Hippocampal formation (tissue), 2 donors: ENCODE measurements around the gene C1QTNF6.

Source experiments
- DNase-seq, 2 donors: peaks; one replicate each; lab custom pipeline; 2025; lab: John Stamatoyannopoulos, UW

Gene C1QTNF6

DNA sequence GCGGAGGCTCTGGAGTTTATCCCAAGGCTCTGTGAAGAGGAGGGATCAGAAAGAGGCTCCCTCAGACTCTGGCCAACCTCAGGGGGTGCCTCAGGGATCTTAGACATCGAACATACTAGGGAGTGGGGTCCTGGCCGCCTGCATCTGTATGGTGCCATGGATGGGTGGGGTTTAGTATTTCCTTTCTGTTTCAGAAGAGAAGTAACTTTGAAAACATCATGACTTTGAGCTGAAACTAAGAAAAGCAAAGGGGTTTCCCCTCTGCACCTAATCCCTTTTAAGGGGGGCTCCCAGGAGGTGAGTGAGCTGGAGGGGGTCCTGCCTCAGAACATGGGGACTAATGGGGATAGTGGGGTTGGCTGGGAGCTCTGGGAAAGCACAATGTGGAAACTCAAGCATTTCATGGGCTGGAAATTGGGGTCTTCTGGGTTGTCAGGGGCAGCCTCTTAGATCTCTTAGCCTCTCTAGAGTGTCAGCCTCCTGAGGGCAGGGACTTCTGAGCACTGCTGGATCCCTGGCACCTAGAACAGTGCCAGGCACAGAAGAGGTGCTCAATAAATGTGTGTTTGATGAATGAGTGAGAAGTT lies 36.0 kb upstream of the C1QTNF6 start:
- DNase-seq, result no peak

DNA sequence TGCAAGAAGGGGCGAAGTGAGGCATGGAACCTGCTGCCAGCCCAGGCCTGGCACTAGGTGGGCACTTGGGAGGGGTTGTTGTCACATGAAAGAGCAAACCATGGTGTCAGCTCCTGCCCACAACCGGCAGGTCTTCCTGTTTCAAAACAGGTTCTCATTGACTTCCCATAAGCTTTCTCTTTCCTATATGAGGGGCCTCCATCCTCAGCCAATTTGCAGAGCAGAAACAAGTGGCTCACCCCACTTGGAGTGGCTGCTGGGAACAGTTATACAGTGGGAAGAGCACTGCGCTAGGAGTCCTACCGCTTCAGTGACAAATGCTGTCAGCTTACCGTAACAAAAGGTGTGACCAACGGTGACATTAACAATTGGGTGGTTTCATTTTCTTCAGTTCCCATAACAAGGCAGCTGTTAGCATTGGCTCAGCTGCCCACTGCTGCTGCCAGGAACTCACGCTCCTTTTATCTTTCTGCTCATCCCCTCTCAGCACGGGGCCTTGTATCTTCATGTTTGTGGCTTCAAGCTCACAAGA lies 34.5 kb upstream of the C1QTNF6 start:
- DNase-seq, result no peak

DNA sequence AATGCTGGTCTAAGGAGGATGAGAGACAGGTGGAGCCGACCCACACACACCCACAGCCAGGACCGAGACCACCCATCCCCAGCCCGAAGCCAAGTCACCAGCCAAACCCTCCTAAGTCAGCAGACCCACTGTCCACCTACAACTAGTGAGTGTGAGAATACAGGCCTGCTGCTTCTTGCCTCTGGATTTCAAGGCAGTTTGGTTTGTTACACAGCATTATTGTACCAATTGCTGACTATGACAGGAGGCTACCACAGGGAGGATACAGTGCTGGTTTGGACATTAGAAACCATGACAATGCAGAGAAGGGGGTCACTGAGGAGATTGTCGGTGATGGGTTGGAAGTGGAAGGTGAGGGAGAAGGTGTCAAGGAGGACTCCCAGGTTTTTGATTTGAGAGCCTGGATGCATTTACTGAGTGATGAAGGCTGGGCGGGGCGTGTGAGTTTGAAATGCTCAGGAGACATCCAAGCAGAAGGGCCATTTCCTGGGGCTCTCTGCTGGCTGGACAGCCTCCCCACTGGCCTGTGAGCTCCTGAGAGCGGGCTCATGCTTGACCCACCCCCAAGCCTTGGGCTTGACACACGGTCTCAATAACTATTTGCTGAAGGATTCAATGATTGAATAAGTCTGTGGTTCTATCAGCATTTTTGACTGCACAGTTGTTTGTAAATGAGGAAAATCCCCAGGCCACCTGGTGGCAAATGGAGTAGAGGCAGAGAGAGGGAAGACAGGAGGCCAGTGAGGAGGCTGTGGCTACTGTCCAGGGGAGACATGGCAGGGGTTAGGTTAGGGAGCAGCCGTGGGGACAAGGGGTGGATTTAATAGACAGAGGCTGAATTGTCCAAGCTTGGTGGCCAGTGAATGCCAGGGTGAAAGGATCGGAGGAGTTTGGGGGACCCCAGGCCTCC lies 33.6 kb upstream of the C1QTNF6 start:
- no peak for DNase-seq

DNA sequence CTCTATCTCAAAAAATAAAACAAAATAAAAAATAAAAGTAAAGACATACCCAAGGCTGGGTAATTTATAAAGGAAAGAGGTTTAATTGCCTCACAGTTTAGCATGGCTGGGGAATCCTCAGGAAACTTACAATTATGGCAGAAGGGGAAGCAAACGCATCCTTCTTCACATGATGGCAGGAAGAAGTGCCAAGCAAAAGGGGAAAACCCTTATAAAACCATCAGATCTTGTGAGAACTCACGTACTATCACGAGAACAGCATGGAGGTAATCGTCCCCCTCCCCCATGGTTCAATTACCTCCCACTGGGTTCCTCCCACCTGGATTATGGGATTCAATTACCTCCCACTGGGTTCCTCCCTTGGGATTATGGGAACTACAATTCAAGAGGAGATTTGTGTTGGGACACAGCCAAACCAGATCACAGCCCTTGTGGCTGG lies 32.5 kb upstream of the C1QTNF6 start:
- DNase-seq, result no peak

DNA sequence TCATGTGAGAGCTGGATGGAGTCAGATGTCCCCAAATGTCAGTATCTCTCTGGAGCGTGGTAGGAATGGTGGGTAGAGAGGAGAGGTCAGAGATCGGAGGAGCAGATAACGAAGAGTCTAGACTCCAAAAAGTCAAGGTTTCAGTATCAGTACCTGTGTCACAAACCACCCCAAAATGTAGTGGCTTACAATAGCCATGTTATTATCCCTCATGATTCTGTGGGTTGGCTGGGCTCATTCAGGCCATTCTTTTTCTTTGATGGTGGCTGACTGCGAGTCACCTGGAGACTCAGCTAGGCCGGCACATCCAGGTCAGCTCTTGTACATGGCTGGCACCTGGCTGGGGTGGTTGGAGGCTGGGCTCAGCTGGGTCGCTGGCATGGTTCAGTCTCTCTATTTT lies 31.5 kb upstream of the C1QTNF6 start:
- no peak for DNase-seq

DNA sequence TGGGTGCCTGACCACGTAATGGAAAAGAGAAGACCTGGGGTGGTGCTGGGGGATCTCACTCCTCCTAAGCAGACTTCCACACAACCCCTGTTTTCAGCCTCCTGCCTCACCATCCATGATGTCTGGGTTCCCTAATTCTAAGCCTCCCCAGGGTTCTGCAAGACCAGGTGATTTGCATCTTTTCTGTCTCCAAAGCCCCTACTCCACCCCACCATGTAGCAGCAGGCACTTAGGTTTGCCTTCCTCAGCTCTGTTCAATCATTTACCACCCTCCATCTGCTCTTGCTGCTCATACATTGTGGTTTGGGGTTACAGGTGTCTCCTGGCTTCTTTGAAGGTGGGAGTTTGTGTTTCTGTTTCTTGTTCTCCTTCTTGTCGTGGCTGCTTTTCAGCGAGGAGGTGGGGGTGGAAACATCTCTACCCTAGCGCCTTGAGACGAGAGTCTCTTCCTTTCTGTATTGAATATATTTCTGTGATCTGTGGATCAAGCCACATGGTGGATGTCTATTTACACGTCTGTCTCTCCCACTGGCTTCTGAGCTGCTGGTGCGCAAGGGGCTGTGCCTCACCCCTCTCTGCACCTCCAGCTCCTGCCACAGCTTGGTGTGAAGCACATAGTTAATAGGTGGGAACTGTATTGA lies 30.8 kb upstream of the C1QTNF6 start:
- DNase-seq, result no peak

DNA sequence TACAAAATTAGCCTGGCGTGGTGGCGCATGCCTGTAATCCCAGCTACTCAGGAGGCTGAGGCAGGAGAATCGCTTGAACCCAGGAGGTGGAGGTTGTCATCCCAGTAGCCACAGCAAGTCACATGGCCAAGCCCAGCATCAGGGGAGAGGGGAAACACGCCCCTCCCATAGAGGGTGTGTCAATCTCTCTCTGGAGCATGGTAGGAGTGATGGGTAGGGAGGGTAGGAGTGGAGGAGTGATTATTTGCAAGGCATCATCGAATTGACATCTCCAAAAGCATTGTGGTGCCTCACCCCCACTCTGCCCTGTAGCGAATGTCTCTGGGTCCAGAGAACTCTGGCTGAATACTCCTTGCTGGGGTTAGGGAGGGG lies 30.3 kb upstream of the C1QTNF6 start:
- no peak for DNase-seq

DNA sequence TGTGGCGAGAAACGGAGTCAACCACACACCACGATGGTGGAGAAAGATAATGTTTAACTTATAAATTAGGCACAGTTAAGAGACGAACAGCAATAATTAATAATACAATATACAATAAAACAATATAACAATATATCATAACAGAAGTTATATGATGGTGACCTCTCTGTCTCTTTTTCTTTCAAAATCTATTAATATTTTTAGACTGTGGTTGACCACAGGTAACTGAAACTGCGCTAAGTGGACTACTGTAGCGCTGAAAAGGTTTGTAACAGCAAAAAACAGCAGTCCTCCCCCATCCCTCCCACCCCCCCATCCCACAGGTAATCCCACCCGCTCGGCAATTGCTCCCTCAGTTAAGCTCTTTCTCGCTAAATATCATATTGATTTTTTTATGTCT lies 27.8 kb upstream of the C1QTNF6 start:
- DNase-seq, result no peak

DNA sequence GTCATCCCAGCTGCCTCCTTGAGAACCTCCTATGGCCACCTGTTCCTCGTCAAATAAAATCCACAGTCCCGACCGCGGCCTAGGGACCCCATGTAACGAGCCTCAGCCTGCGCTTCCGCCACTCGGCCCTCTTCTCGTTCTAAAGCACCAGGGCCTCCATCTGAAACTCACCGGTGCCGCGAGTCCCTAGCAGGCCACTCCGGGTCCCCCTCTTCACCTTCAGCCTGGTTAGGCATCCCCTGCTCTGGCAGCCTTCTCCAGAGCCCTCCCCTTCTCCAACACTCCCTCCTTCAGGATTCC lies 26.6 kb upstream of the C1QTNF6 start:
- no peak for DNase-seq

DNA sequence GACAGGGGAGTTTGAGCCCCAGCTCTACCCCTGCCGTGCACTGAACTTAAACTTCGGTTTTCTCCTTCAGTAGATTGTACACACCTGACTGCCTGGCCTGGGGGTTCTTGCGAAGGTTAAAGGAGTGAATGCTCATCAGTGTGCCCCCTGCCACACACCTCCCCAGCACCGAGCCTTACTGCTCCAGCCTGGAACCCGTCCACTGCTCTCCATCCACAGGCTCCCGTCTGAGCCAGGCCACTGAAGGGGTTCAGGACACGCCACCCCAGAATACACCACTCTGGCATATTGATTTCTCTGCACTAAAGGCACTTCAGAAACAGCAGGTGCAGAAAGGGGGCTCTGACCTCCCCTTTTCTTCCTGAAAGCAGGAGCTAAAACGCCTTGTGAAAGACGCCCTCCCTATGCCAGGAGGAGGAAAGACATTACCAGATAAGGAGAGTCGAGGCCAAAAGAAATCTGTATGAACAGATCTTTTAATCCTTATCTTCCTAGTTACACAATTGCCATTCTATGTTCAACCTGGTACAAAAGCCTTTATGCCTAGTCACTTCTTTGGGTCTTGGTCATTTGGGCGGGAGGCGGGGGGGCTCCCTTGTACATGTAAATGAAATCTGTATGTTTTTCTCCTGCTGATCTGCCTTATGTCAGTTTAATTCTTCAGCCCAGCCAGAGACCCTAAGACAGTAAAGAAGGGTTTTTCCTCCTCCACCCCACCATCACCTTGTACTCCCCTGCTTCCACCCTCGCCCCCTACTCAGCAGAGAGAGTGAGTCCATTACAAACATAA lies 26.1 kb upstream of the C1QTNF6 start:
- no peak for DNase-seq

DNA sequence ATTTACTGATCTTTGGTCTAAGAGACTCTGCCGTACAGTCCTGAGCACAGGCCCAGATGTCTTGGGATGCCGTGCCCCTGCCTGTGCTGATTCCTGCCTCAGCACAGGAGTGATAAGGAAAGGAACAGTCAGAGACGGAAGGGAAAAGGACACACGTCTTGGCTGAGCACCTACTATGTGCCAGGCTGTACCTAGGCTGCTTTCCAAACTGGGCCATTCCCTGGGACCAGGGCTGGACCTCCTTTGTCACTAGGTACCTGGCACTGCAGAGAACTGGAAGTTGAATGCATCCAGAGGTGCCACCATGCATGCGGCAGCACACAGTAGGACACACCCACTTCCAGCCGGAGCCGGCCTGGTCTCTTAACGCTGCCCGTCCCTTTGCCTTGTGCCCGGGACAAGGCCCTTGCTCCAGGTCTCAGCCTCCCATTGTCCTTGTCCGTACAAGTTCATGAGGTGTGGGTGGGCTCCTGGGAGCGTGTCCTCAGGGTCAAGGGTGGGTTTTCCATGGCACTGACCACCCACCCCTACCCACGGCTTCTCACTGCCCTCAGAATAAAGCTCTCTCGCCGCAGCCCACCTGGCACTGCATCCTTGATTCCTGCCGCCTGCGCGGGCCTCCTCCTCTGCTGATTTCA lies 25.3 kb upstream of the C1QTNF6 start:
- DNase-seq, result no peak

DNA sequence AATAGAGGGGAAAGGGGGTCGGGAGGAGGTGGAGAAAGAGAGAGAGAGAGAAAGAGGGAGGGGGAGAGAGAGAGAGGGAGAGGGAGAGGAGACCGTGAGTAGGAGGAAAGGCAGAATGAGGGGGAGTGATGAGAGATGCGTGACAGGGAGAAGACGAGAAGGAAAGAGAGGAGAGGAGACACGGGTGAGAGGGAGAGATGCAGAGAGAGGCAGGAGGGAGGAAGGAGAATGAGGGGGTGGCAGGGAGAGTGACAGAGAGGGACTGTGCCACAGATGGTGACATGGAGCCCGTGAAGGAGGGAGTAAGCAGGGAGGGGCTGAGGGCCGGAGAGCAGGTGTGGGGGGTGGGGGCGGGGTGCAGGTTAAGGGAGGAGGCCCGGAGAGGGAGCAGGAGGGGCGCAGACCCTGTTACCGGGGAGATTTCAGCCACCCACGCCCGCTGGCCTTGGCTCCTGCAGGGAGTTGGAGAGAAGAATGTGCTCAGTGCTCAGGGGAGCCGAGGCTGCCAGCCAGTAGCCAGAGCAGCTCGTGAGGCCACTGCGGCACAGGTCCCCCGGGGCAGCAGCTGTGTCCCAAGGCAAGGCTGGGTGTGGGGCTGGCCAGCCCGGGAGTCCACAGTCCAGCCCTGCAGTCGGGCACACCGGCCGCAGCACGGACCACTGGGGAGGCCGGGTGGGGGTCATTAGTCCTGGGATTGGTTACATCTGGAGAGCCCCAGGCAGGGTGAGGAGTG lies 24.3 kb upstream of the C1QTNF6 start, which contains the start of gene SSTR3:
TSS of gene SSTR3 (minus strand) at position 304 of the 733 bp plus-strand sequence. CDS start 4,674 bp downstream, outside the sequence.
- DNase-seq, result no peak

DNA sequence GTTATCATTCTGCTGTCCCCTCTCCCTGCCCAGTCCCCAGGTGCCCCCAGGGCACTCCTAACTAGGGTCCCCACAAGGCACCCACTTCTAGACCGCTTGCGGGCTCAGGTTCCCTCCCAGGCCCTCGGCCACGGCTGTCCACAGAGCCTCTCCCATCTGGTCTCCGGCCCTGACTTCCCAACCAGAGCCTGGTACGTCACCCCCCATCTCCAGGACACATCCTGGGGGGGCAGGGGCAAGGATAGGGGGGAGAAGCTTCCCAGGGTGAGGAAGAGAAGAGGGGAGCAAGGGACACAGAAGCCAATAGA lies 23.8 kb upstream of the C1QTNF6 start:
- no peak for DNase-seq

DNA sequence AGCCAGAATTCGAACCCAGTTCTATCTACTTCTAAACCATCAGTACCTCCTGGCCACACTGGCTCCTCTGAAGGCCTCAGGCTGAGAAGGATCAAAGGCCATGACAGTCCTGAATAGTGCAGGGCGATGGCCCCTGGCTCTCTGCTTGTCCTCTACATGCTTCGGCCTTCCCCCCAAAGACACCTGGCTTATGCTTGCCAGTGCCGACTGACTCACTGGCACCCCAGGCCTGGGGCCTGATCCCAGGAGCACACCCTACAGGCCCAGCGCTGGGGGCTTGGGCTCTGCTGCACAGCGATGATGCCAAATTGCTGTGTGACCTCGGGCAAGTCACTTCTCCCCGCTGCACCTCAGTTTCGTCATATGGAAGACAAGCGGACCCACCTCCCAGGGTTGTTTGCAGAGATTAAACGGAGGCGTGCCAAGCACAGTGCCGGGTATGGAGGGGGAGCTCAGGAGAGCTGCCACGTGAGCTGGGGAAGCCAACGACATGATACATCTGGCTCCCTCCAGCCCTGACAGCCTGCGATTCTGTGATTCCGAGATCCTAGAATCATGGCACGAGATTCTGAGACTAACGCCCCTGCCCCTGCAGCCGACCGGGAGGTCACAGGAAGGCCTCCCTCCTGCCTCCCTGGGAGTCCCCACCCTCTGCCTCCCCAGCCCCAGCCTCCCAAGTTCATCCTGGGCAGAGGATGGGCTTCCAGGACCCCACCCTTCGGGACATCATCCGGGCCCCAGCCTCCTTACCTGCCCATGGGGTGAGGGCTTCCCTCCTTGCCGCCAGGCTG lies 23.2 kb upstream of the C1QTNF6 start:
- DNase-seq, result no peak

DNA sequence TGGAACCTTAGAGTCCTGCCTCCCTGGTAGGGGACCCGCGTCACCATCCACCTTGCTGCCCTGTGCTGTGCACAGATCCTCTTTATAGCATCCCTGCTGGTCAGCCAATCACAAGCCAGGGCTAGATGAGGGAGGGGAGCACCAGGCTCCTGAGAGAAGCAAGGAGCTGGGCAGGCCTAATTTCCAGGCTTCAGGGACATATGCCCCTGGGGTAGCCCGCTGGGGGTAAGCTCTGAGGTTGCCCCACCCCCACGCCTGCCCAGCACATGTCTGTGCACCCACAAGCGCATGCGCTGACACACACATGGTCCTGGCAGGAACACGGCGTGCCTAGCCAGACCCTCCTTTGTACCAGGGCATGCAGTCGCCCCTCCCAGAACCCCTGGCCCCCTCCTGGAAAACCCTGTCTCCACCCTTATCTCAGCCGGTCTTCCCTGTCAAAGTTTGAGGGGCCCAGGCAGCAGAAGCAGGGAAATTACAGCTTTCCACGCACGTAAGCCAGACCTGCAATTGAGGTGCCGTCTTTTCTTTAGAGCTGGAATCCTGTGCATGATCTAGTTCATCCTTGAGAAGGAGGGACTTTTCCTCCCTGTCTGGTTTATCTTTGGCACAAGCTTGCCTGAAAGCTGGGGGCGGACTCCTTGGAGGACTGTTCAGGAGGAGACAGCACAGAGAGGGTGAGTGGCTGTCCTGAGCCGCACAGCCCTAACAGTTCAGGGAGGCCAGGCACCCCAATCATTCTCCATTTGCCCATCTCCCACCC lies 22.2 kb upstream of the C1QTNF6 start:
- no peak for DNase-seq

DNA sequence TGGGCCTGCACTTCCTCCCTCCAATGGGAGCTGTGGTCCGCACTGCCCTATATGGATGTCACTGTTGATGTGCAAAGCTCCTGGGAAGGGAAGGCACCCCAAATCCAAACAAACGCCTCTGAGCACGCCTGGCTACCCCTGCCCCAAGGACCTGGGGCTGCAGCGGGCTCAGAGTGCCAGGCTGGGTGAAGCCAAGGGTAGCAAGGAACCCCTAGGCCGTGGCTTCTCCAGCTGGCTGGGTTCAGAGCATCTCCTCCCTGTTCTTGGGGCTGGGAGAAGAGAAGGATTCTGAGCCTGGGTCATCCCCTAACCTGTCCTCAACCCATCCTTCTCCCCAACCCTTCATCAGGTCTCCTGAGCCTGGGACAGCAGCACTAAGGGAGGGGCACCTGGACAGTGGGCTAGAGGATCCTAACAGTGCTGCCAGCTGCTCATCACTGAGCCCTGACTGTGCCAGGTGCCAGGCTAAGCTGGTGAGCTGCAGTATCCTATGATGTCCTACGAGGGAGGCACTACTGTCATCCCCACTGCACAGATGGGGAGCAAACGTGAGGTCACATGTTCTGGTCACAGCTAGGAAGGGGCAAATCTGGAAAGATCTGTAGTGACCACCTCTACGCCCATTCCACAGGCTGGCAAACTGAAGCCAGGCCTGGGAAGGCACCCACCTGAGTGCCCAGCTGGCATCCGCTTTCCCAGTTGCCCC lies 21.2 kb upstream of the C1QTNF6 start:
- DNase-seq, result no peak

DNA sequence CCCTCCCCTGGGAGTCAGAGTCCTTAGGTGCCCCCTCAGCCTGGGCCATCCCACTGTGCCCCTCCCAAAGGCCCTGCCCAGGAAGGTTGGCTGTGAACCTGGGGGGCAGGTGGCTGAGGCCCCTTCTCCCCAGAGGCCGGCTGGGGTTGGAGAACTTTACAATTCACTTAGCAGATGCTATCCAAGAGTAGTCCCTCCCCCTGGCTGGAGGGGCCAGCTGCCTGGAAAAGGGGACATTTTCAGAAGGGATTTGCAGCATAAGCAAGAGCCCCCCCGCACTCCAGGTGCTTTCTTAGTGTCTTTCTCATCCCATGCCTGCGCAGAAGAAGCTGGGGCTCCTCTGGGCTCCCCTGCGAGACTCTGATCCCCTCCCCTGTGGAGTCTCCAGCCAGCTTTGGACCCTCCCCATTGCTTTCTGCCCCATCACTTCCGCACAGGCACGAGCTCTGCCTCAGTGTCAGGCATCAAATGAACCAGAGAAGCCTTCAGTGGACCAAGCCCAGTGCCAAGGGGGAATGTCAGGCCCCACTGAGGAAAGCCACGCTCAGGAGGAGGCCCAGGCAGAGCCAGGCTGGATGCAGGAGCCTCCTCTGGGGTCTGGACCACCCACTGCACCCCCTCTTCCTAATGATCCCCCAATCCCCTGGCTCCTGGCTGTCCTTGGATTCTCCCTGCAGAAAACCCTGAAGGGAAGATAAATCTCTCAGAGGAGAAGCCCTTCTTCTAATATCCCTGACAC lies 20.5 kb upstream of the C1QTNF6 start:
- no peak for DNase-seq

DNA sequence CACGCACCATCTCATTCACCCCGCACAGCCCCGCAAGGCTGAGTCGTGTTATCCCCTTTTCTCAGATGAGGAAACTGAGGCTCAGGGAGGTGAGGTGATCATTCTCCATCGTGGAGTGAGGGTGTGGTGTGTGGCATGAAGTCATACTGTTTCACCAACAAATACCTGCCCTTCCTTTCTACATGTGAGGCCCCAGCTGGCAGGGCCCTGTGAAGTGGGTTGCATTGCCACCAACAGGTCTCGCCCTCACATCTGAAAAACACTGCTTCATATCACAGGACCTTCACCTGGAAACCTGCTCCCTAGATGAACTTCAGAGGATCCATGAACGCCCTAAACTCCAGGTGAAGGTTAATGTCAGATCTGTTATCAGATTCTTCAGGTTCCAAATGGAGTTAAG lies 19.9 kb upstream of the C1QTNF6 start:
- DNase-seq, result no peak
